ENCODE results near the gene PBX2. TPM values are rescaled to one million over a fixed set of nuclear protein-coding genes. Genes with fewer than 3 reads are reported as not detected.

The PBX2 gene
- total and polyA plus RNA-seq, 10 of the 15 experiments (the other 5 are each of a cell fraction or from before 2014, with no cell fraction given): 0.84 to 66.5 (median 20.6) TPM

- no peak for TF ChIP-seq ATF3 (IDR thresholded peaks at IDR 0.05; ENCODE audit: borderline replicate concordance, extremely low read depth, low read depth, low read length)
- no peak for TF ChIP-seq NKRF (conservative IDR thresholded peaks at IDR 0.05)
- TF ChIP-seq PML (IDR thresholded peaks at IDR 0.05; ENCODE audit: low read length): no peak
- TF ChIP-seq CTCF (IDR thresholded peaks at IDR 0.05 in 2 of 3, conservative IDR thresholded peaks at IDR 0.05 in 1 of 3; ENCODE audit: control insufficient read depth in 2 of 3, extremely low read depth in 1 of 3, insufficient read depth in 1 of 3, low read depth in 3 of 3, low read length in 3 of 3): no peak
- no peak for TF ChIP-seq CREM (IDR thresholded peaks at IDR 0.05; ENCODE audit: low read depth)
- no peak for TF ChIP-seq CREB1 (IDR thresholded peaks at IDR 0.05; ENCODE audit: low read depth)
- no peak for TF ChIP-seq ELK1 (IDR thresholded peaks at IDR 0.05; ENCODE audit: low read depth, low read length)
- TF ChIP-seq MTA2 (IDR thresholded peaks at IDR 0.05; ENCODE audit: low read depth): no peak
These were observed 27.0 kb upstream of the PBX2 start (continued) for GRCh38 chr6:32216998-32217397.
